Muscle of leg (tissue), 11 donors: ENCODE results near the gene ZFP36. TPM values are rescaled to one million over a fixed set of nuclear protein-coding genes. Genes with fewer than 3 reads are reported as not detected.
"Not testable (repeated sequence)": the region's sequence is repeated elsewhere in the genome, so short reads cannot be mapped to it uniquely, and the experiment has no call there.

Experiments
- DNase-seq: peaks from one replicate; pipeline ENCODE4 v3.0.0; 2013
- H3K27ac ChIP-seq: one replicate; pipeline ENCODE4 v1.5.1; 2013; ENCODE audit warnings: mild to moderate bottlenecking, low read length, control low read depth
- H3K27me3 ChIP-seq: one replicate; pipeline ENCODE4 v1.6.1; 2013; ENCODE audit warnings: low read length; ENCODE audit not compliant: control insufficient read depth, insufficient read depth
- H3K36me3 ChIP-seq: one replicate; pipeline ENCODE4 v1.6.1; 2013; ENCODE audit warnings: low read length; ENCODE audit not compliant: control insufficient read depth, insufficient read depth
- H3K4me1 ChIP-seq: one replicate; pipeline ENCODE4 v1.6.1; 2013; ENCODE audit warnings: low read length; ENCODE audit not compliant: control insufficient read depth, insufficient read depth
- H3K4me3 ChIP-seq: one replicate; pipeline ENCODE4 v1.5.1; 2013; ENCODE audit warnings: low read length, control low read depth
- H3K9me3 ChIP-seq: replicated peaks from 2 replicates; pipeline ENCODE4 v1.6.1; 2013; ENCODE audit warnings: low read depth, low read length; ENCODE audit not compliant: control insufficient read depth
- WGBS: methylation state at CpG from one replicate; pipeline ENCODE4 v1.1.5; 2013; ENCODE audit warnings: missing lambda C conversion rate; ENCODE audit not compliant: insufficient coverage; 5-methylcytosine and 5-hydroxymethylcytosine counted together
- polyA plus RNA-seq, 8 donors: library from polyadenylated mRNA; unstranded; fragments of 120-200 nt; gene quantifications; one replicate each; pipeline versions ENCODE4 v1.2.1 to v1.2.3, GENCODE V29; 2013; ENCODE audit warnings: inconsistent platforms in 1 of 8, low replicate concordance in 1 of 8; ENCODE audit not compliant: insufficient read length in 8 of 8, insufficient read depth in 1 of 8
- total RNA-seq: library from RNA; stranded (reverse); fragments of 120-200 nt; gene quantifications from one replicate; pipeline ENCODE4 v1.2.4, GENCODE V29; 2013

Gene ZFP36
- total and polyA plus RNA-seq, 9 donors, result 14.2 to 143 (median 57.9) TPM

GRCh38 chr19:39370735-39371134 lies 35.9 kb upstream of the ZFP36 start:
- Histone ChIP-seq H3K36me3 (peaks cover 76% of the 10 kb centered on the region), H3K9me3 (no peaks in the 10 kb centered on the region), H3K4me1 (peaks cover 14% of the 10 kb centered on the region), H3K27ac (no peak overlapping the region), H3K27me3 (no peaks in the 10 kb centered on the region), H3K4me3 (no peak overlapping the region)
- 100% methylated on average over 1 of the region's 5 CpGs for WGBS
- no peak for DNase-seq

- Histone ChIP-seq H3K27me3 (no peaks in the 10 kb centered on the region), H3K36me3 (peaks cover 76% of the 10 kb centered on the region), H3K4me1 (peaks cover 14% of the 10 kb centered on the region), H3K27ac (peak overlapping the region; percentile 91), H3K9me3 (no peaks in the 10 kb centered on the region), H3K4me3 (no peak overlapping the region)
- DNase-seq, result peak; percentile 96
- WGBS, result 22% methylated on average over 7 of the region's 8 CpGs
Measured at GRCh38 chr19:39372047-39372802, 34.4 kb upstream of the ZFP36 start.

- H3K27me3 ChIP-seq, result no peaks in the 10 kb centered on the region
- H3K27ac ChIP-seq, result peak overlapping the region; percentile 91
- peaks cover 14% of the 10 kb centered on the region for H3K4me1 ChIP-seq
- 76% methylated on average over 2 of the region's 2 CpGs for WGBS
- H3K36me3 ChIP-seq, result peaks cover 83% of the 10 kb centered on the region
- H3K9me3 ChIP-seq, result no peaks in the 10 kb centered on the region
- H3K4me3 ChIP-seq, result no peak overlapping the region
- no peak for DNase-seq
Measured at GRCh38 chr19:39372941-39373340, 33.7 kb upstream of the ZFP36 start.

- no peak for DNase-seq
- Histone ChIP-seq H3K27me3 (no peaks in the 10 kb centered on the region), H3K27ac (no peak overlapping the region), H3K4me3 (no peak overlapping the region), H3K9me3 (no peaks in the 10 kb centered on the region), H3K4me1 (peaks cover 14% of the 10 kb centered on the region), H3K36me3 (peaks cover 87% of the 10 kb centered on the region)
Measured at GRCh38 chr19:39375929-39376328, 30.7 kb upstream of the ZFP36 start.

- Histone ChIP-seq H3K4me3 (no peak overlapping the region), H3K36me3 (peaks cover 94% of the 10 kb centered on the region), H3K9me3 (no peaks in the 10 kb centered on the region), H3K27me3 (no peaks in the 10 kb centered on the region), H3K4me1 (peaks cover 7% of the 10 kb centered on the region), H3K27ac (no peak overlapping the region)
- DNase-seq, result no peak
- WGBS, result 89% methylated on average over 14 of the region's 18 CpGs
Measured at GRCh38 chr19:39377373-39378362, 29.0 kb upstream of the ZFP36 start.

- DNase-seq, H3K27ac ChIP-seq, H3K9me3 ChIP-seq, H3K4me3 ChIP-seq, H3K4me1 ChIP-seq, H3K27me3 ChIP-seq: not testable (repeated sequence)
- peaks cover 96% of the 10 kb centered on the region for H3K36me3 ChIP-seq
- no CpG with 5 or more reads among the region's 4 CpGs for WGBS
Measured at GRCh38 chr19:39379366-39379765, 27.3 kb upstream of the ZFP36 start.

GRCh38 chr19:39379865-39380396 lies 26.7 kb upstream of the ZFP36 start:
- peak overlapping the region; percentile 29 for H3K27ac ChIP-seq
- DNase-seq, result peak; percentile 82
- WGBS, result 77% methylated on average over 9 of the region's 14 CpGs

GRCh38 chr19:39380521-39381502 lies 25.8 kb upstream of the ZFP36 start:
- H3K9me3 ChIP-seq, result no peaks in the 10 kb centered on the region
- no peak overlapping the region for H3K4me3 ChIP-seq
- no peak for DNase-seq
- H3K27me3 ChIP-seq, result no peaks in the 10 kb centered on the region
- peaks cover 94% of the 10 kb centered on the region for H3K36me3 ChIP-seq
- no peaks in the 10 kb centered on the region for H3K4me1 ChIP-seq
- H3K27ac ChIP-seq, result no peak overlapping the region
- WGBS, result 96% methylated on average over 5 of the region's 17 CpGs

More at GRCh38 chr19:39379865-39380396, 26.7 kb upstream of the ZFP36 start:
- H3K4me3 ChIP-seq, result no peak overlapping the region
- no peaks in the 10 kb centered on the region for H3K4me1 ChIP-seq
- peaks cover 94% of the 10 kb centered on the region for H3K36me3 ChIP-seq
- H3K9me3 ChIP-seq, result no peaks in the 10 kb centered on the region
- no peaks in the 10 kb centered on the region for H3K27me3 ChIP-seq

- no peak for DNase-seq
- Histone ChIP-seq H3K9me3 (no peaks in the 10 kb centered on the region), H3K27me3 (no peaks in the 10 kb centered on the region), H3K27ac (no peak overlapping the region), H3K4me3 (no peak overlapping the region), H3K36me3 (peaks cover 94% of the 10 kb centered on the region), H3K4me1 (no peaks in the 10 kb centered on the region)
- 81% methylated on average over 7 of the region's 10 CpGs for WGBS
Measured at GRCh38 chr19:39381910-39382611, 24.6 kb upstream of the ZFP36 start.
